HG03558 (cell line): Measurements from ENCODE around the gene PALLD.
A peak's percentile ranks its signal among the peaks of the same experiment; 100 is the strongest.

Experiments used
- ATAC-seq: cut with Tn5 transposase; IDR thresholded peaks from one replicate; pipeline ENCODE4 v1.9.1; 2021; ENCODE audit warnings: moderate number of reproducible peaks; ENCODE audit not compliant: unreplicated experiment; ENCODE audit errors: extremely low read depth

The PALLD gene

DNA sequence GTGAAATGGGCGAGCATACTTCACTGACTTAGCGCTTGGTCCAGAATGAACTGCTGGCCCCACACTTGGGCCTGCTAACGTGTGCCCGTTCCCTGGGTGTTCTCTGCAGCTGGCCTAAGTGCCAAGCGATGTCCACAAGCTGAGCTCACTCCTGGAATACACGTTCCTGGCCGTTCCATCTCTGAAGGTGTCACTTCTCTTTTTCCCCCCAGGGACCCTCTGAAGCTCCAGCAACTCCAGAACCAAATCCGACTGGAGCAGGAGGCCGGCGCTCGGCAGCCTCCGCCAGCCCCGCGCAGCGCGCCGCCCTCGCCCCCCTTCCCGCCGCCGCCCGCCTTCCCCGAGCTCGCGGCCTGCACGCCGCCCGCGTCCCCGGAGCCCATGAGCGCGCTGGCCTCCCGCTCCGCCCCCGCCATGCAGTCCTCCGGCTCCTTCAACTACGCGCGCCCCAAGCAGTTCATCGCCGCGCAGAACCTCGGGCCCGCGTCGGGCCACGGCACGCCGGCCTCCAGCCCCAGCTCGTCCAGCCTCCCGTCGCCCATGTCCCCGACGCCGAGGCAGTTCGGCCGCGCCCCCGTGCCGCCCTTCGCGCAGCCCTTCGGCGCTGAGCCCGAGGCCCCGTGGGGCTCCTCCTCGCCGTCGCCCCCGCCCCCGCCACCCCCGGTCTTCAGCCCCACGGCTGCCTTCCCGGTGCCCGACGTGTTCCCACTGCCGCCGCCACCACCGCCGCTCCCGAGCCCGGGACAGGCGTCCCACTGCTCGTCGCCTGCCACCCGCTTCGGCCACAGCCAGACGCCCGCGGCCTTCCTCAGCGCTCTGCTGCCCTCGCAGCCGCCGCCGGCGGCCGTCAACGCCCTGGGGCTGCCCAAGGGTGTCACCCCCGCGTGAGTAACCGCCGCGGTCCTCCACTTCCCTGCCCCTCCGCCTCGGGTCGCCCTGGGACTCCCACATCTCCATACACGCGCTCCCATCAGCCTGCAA lies 380.9 kb downstream of the PALLD start:
- ATAC-seq = no peak

DNA sequence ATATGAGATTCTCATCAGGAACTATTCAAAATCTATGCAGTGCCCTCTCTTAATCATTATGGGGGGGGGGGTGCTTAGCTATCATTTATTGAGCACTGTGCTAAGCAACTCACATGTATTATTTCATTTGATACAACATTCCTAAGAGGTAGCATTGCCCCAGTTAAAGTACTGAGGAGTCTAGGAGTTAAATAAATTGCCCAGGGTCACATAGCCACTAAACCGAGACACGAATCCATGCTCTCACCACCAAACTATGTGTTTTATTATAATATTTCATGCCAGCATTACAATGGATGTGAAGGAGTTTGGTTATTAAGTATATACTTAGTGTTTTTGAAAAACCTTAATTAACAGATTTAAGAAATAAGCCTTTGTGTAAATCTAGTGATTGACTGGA lies 381.8 kb downstream of the PALLD start:
- ATAC-seq = no peak

DNA sequence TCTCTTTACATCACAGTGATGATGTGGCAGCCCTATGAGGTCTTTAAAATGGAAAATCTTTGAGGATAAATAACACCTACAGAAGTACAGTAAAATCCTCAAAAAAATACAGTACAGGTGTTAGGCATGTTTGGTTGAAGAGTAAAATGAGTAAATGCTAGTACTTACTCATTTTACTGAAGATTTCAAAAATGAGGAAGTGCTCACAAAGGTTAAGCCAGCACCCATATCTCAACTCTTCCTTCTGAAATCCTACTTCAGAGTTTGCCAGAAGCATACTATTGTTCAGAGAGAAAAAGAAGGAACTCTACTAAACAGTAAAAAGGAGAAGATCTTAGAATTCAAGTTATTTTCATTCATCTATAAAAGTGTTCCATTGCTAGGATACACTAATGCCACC lies 382.3 kb downstream of the PALLD start:
- ATAC-seq = no peak

DNA sequence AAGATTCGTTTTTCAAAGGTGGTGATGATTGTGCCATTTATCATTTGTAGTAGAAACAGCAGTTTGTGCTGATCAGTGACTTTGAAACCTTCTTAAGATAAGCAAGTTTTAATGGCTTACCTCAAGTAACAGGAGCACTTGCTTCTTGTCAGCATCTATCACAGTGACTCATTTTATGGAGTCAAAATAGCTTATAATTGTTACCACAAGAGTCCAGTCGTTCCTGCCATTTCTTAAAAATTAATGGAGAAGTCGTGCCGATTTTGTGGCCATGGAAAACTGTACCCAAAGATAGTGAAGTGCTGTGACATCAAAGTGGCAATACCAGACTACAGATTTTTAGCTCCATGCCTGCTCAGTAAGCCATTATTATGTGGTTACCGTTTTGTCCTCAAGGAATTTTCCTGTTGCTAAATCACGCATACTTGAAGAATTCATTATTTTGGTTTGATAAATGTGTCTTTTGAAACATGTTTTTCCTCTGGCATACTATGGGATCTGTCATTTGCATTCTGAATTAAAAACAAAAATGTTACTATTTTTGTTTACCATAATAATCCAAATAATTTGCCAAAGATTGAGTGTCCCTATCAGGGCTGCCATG lies 383.3 kb downstream of the PALLD start:
- no peak for ATAC-seq

DNA sequence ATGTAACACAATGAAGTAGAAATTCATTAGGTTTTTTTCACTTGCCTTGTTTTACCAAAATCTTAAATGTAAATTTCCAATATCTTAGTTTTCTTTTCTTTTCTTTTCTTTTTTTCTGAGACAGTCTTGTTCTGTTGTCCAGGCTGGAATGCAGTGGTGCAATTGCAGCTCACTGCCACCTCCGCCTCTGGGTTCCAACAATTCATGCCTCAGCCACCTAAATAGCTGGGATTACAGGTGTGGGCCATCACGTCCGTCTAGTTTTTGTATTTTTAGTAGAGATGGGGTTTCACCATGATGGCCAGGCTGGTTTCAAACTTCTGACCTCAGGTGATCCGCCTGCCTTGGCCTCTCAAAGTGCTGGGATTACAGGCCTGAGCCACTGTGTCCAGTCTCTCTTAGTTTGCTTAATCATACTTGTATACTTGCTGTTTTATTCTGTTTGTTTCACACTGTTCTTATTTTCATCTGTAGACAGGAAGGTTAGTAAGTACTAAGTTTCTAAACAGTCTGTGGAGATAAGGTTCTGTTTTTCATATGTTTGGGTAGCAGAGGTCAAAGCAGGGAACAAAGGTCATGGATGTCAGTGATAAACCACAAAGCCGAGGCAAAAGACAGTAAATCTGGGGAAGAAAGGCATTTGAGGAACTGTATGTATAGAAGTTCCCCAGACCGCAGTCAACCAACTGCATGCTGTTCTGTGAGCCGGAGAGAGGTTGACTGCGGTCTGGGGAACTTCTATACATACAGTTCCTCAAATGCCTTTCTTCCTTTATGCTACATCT lies 384.2 kb downstream of the PALLD start:
- peak; percentile 52 for ATAC-seq

DNA sequence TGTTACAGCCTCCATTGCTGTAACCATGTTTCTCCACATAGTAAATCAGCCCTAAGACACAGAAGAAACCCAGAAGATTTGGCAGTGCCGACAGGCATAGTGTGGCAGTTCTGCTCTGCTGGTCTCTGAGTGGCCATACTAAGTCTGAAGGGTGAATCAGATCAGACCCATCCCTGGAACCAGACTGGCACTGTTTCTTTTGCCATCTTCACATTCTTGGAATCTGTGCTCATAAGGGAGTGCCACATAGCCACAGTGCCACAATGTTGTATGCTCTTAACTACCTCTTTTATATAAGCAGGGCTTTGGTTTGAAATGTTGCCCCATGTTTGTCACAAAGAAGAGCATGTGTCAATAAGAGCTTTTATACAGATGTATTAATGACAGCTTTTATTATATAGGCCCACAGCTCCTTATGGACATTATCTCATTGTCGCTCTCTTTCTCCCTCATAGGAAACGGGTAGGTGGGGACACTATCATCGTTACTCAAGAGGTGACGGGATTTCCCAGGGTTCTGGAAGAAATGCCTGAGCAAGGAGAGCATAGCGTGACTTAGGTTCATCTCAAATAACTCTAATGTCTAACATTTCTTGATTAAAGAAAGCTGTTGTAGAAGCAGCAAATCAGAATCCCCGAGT lies 385.0 kb downstream of the PALLD start:
- ATAC-seq = no peak

DNA sequence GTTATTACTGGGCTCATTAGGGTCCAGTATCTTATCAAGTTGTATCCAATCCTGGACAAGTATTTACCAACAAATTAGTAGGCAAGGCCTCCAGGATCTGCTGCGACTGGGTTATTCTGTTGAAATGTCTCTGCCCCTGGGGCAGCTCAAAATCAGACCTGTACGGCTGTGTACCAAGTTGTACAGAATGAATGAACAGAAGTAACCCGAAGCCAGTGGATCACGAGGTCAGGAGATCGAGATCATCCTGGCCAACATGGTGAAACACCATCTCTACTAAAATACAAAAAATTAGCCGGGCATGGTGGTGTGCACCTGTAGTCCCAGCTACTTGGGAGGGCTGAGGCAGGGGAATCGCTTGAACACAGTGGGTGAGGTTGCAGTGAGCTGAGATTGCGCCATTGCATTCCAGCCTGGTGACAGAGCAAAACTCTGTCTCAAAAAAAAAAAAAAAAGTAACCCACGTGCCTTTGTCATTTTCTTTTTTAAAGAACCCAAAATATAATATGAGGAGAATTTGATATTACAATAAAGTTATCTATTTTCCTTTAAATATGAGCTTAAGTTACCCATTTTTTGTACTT lies 385.9 kb downstream of the PALLD start:
- no peak for ATAC-seq

DNA sequence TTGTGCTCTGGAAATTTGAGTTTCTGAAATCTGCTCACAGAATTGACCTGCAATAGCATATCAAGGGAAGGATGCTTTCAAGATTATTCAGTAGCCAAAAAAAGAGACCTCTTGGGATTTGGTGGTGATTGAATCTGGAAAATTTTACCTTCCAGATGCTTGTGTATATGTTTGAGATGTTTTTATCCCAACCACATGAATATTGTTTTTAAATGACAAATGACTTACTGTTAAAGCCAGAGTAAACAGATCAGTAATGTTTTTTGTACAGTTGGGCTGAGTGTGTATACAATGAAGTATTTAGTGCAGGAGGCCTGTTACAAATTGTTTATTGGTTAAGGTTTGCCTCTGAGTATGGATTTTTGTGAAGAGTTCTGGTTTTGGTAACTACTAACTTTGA lies 386.7 kb downstream of the PALLD start:
- ATAC-seq = no peak

DNA sequence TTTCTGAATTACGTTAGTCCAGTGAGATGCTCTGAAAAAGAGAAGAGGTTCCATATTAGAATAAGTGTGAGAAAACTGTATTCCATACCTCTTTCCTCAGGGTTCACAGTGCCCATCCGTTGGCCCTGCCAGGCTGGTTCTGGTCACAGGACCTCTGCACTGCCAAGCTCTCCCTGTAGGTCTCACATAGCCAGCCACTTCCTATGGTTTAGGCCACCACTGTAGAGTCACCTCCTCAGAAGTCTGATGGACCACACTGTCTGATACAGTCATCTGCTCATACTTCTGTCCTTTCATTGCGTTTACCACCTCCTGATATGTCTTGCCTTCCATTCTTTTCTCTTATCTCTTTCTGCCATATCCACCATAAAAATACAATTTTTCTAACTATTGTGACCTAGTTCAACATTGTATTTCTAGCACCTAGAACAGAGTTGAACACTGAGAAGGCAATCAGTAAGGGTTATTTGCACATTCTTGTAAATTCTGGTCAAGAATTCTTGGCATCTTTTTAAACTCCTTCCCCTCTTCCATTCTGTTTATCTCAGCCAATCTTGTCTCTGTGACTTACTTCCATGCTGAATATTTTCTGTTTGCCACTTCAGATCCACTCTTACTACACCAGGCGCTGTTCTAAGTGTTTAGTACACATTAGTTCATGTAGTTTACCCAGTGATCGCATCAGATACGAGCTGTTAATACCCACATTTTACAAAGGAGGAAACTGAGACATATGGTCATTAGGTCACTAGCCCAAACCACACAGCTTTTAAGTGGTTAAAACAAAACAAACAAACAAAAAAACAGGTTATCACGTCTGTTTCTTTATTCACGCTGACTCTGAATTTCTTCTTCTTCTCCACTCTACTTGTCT lies 387.6 kb downstream of the PALLD start:
- no peak for ATAC-seq

DNA sequence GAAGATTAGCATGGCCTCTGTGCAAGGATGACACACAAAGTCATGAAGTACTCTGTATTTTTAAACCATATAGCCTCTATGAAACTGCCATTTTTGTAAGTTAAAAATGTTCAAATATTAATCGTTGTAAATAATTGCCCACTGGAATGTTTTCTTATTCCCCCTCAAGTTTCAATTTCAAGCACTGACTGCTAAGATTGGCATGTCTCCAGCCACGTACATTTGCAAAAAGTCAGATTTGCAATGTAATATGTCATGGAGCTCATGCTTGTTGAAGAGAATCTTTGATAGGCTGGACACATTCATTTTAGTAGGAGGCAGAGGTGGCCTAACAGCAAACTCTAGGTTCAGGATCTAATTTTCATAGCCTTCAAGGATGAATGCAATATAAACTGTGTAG lies 388.5 kb downstream of the PALLD start:
- no peak for ATAC-seq

DNA sequence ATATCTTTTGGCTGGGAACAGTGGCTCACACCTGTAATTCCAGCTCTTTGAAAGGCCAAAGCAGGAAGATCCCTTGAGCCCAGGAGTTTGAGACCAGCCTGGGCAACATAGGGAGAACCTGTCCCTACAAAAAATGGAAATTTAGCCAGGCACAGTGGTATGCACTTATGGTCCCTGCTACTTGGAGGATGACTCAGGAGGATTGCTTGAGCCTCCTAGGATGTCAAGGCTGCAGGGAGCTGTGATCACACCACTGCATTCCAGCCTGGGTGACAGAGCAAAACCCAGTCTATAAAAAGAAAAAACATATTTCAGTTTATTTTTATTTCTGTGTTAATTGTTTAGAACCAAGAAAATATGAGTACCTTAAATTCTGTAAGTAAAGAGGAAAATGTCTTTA lies 389.5 kb downstream of the PALLD start:
- ATAC-seq = no peak

DNA sequence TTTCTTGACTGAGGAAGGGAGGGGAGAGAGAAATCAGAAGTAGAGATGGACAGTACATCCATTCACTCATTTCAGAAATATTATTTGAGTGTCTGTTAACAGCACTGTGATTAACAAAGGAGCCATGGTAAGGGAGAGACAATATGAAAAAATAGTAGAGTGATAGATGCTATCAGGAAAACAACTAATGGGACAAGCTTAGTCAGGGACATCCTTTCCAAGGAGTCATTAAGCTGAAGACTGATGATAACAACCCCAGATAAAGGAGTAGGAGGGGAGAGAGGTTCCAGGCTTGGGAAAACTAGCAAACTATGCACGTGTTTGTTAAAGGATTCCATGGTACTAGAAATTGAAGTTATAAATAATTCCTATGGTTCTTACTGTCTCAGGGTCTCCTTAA lies 391.0 kb downstream of the PALLD start:
- no peak for ATAC-seq

DNA sequence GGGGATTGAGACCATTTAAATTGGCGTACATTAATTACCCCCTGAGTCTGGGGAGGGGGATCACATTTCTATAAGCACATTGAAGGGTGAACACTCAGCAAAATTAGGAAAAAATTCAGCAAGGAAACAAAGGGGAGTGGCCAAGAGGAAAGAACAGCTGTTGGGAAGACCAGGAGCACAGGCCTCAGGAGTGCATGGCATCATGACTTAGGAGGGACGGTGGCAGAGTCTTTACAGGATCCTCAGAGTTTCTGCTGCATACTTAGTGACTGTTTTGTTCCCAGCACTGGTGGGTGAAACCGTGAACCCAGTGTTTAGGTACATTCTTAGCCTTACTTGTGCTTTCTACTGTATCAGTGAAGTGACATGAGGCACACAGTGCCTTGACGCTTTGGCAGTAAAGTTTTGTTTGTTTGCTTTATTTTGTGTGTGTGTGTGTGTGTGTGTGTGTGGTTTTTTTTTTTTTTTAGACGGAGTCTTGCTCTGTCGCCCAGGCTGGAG lies 391.9 kb downstream of the PALLD start:
- ATAC-seq = no peak

DNA sequence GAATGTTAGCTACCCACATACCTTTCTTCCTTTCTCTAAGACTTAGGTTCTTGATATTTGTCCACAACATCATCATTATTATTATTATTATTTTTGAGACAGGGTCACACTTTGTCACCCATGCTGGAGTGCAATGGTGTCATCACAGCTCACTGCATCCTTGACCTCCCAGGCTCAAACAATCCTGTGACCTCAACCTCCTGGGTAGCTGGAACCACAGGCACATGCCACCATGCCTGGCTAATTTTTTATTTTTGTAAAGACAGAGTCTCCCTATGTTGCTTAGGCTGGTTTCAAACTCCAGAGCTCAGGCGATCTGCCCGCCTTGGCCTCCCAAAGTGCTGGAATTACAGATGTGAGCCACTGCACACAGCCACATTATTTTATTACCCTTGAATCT lies 394.2 kb downstream of the PALLD start:
- ATAC-seq = no peak

DNA sequence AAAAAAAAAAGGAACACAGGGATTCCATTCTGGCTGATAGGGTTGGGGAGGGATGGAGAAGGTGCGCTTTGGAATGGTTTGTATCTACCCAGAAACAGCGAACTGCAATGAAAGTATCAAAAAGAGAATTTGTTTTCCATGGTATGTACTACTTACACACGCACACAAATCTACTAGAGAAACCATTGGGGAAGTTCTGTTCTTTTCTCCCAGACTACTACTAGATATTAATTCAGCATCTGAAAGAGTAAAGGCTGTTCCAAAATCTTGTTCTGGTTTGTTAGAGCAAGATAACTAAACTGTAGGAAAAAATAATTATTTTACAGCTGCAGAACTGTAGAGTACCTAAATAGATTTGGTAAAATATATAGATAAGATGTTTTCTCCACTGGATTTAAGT lies 394.8 kb downstream of the PALLD start:
- ATAC-seq = no peak

DNA sequence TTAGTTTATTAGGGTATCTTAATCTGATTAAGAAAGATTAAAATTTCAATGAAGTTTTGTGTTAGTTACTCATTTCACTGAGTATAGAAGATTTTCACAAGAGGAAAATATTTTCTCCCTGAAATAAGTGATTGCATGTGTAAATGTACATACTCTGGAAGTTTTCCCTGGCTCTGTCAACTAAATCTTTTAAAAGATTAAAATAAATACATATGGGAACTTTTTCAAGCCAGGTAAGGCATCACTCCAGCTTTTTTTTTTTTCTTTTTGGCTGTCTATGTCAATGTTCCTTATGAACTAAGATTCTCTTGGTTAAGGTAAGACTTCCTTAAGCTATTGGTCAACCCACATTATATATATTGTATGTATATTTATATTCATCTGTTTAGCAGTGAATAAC lies 395.6 kb downstream of the PALLD start:
- no peak for ATAC-seq

DNA sequence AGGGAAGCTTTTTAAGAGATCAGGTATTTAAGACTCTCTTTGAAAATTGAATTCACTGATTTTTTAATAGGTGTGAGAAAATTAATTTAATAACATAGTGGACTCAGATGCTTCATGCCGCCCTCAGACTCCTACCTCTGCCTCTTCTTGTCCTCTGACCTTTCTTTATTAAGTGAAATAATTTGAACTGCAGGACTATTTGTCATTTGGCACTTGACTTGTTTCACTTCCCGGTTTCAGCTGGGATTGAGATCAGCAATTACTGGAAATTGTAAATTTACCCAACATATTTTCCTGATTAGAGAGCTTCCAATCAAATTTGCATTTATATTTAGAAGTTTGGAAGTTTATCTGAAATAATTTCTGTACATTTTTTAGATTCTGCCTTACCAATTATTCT lies 396.4 kb downstream of the PALLD start:
- ATAC-seq = no peak

DNA sequence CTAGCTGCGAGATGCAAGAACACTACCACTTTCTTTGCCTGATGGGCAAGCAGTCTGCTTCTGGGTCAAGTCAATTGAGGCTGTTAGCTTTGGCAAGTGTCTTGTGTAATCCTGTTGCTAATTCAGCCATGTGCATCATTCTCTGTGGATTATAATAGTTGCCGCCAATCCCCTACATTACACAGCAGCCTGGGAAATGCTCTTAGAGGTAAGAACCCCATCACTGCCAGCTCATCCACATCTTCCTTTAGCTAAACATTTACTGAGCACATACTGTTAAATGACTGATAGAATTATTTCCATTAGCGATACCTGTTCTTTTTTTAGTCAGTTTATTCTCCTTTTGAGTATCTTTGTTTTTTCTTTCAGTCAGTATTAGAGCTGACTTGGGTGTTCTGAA lies 397.0 kb downstream of the PALLD start:
- no peak for ATAC-seq

DNA sequence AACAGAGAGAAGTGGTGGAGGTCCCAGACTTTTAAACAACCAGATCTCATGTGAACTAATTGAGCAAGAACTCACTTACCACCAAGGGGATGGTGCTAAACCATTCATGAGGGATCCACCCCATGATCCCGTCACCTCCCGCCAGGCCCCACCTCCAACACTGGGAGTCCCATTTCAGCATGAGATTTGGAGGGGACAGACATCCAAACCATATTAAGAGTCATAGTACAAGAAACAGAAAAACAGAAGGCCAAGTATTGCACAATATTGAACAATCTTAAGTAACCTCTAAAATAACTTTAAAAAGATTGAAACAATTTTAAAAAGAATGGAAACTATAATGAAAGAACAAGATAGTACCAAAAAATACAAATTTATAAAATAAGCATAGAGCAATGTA lies 403.2 kb downstream of the PALLD start:
- ATAC-seq = no peak
